Measurements from ENCODE around the gene RTL10.

Gene RTL10, protein sequence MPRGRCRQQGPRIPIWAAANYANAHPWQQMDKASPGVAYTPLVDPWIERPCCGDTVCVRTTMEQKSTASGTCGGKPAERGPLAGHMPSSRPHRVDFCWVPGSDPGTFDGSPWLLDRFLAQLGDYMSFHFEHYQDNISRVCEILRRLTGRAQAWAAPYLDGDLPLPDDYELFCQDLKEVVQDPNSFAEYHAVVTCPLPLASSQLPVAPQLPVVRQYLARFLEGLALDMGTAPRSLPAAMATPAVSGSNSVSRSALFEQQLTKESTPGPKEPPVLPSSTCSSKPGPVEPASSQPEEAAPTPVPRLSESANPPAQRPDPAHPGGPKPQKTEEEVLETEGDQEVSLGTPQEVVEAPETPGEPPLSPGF

GRCh38 chr22:19854778-19855503 is at the start of gene RTL10, which contains the start of gene GNB1L:
RTL10 (minus strand) TSS chr22:19854874; CDS start chr22:19852261, 2,613 bp downstream.
GNB1L (minus strand) TSS chr22:19854874; CDS start chr22:19821355, 33,519 bp downstream.
- peaks cover 48% of the 10 kb centered on the region for H3K4me1 Mint-ChIP-seq
- no peaks in the 10 kb centered on the region for H3K27me3 Mint-ChIP-seq

DNA sequence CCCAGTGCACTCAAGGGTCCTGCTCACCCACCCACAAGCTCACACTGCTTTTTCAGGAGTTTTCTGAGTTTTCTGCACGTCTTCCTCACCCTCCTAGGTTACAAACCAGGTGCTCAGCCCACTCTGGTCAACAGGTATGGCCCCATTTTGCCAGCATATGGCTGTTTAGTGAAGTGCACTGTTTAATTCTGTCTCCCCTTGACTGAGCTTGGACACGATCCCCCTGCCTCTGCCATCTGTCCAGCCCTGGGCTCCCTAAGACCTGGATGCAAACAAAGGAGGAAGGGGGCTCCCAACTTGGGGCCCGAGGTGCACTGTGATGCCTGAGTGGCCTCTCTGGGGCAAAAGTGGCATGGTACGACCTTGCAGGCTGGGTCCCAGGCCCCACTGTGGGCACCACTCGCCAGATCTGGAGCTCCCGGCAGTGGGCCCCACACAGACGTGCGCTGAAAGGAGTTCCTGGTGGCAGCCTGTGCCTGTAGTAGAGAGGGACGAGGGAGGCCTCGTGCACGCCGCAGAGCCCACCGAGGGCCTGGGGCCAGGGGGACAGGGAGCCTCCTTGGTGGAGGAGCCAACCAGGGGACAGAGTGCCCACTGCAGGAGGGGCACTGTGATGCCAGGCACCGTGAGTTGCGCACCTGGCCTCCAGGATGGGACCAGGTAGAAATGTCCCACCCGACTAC is 49.6 kb upstream of the RTL10 start:
- Mint-ChIP-seq H3K27me3 (no peaks in the 10 kb centered on the region), H3K4me1 (no peaks in the 10 kb centered on the region), H3K9me3 (no peaks in the 10 kb centered on the region), H3K27ac (no peak overlapping the region), H3K36me3 (ENCODE audit: low read depth) (no peaks in the 10 kb centered on the region), H3K4me3 (no peak overlapping the region)
- ATAC-seq (no peak), DNase-seq (no peak)

More at GRCh38 chr22:19854778-19855503, at the start of gene RTL10, which contains the start of gene GNB1L:
- ATAC-seq: peak; percentile 89
- peaks cover 28% of the 10 kb centered on the region for H3K36me3 Mint-ChIP-seq (ENCODE audit: low read depth)
- H3K9me3 Mint-ChIP-seq: no peaks in the 10 kb centered on the region
- H3K27ac Mint-ChIP-seq: peak within 1 kb of the TSS; percentile 91
- DNase-seq: peak; percentile 98
- peak within 1 kb of the TSS; percentile 98 for H3K4me3 Mint-ChIP-seq

DNA sequence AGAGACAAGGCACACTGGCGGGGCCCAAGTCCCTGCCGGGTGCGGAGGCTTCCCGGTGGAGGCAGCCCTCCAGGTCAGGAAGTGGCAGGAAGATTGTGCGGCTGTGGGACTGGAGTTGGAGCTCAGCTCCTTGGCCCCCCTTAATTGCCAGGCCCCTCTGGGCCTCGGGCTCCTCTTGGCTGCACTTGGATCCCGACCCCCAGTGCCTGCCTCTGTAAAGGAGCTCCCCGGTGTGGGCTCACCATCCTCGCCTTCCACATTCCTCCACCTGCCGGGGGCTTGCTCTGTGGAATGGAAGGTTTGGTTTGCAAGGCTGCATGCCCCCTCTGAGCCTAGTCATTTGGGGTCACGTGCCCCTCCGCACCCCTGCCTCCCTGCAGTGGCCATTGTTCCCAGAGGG is 48.8 kb upstream of the RTL10 start:
- no peak overlapping the region for H3K4me3 Mint-ChIP-seq
- H3K4me1 Mint-ChIP-seq: no peaks in the 10 kb centered on the region

DNA sequence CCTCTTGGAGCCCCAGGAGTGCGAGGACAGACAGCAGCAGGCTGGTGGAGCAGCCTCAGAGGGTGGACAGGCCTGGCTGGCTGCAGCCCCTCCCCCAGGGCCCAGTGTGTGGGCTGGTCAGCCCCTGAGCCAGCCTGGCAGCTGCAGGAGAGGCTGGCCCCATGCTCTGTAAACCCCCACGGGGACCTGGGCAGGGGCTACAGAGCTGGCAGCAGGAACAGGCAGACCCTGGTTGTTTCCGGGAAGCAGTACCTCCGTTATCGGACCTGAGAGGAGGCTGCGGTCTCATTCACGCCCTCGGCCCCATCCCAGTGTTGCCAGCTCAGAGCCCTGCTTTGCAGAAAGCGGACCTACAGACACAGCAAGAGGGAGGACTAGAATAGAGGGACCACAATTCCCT is 48.4 kb upstream of the RTL10 start:
- H3K4me1 Mint-ChIP-seq: no peaks in the 10 kb centered on the region
- H3K4me3 Mint-ChIP-seq: no peak overlapping the region
- DNase-seq (no peak), ATAC-seq (no peak)
- no peaks in the 10 kb centered on the region for H3K27me3 Mint-ChIP-seq
- H3K9me3 Mint-ChIP-seq: no peaks in the 10 kb centered on the region
- no peaks in the 10 kb centered on the region for H3K36me3 Mint-ChIP-seq (ENCODE audit: low read depth)
- no peak overlapping the region for H3K27ac Mint-ChIP-seq

More for the DNA sequence above, 48.8 kb upstream of the RTL10 start:
- no peaks in the 10 kb centered on the region for H3K36me3 Mint-ChIP-seq (ENCODE audit: low read depth)
- no peak overlapping the region for H3K27ac Mint-ChIP-seq
- no peaks in the 10 kb centered on the region for H3K27me3 Mint-ChIP-seq
- no peaks in the 10 kb centered on the region for H3K9me3 Mint-ChIP-seq
- DNase-seq (no peak), ATAC-seq (no peak)

GRCh38 chr22:19902245-19902715 is 47.6 kb upstream of the RTL10 start:
- no peaks in the 10 kb centered on the region for H3K9me3 Mint-ChIP-seq

GRCh38 chr22:19901577-19902244 is 47.0 kb upstream of the RTL10 start:
- peaks cover 8% of the 10 kb centered on the region for H3K4me1 Mint-ChIP-seq
- H3K27me3 Mint-ChIP-seq: no peaks in the 10 kb centered on the region
- H3K4me3 Mint-ChIP-seq: no peak overlapping the region
- no peak for ATAC-seq
- H3K36me3 Mint-ChIP-seq (ENCODE audit: low read depth): no peaks in the 10 kb centered on the region
- H3K27ac Mint-ChIP-seq: no peak overlapping the region
- DNase-seq: no peak
- H3K9me3 Mint-ChIP-seq: no peaks in the 10 kb centered on the region

More at GRCh38 chr22:19902245-19902715, 47.6 kb upstream of the RTL10 start:
- H3K4me1 Mint-ChIP-seq: peaks cover 2% of the 10 kb centered on the region
- no peaks in the 10 kb centered on the region for H3K36me3 Mint-ChIP-seq (ENCODE audit: low read depth)
- H3K4me3 Mint-ChIP-seq: no peak overlapping the region
- ATAC-seq: no peak
- no peak overlapping the region for H3K27ac Mint-ChIP-seq
- no peak for DNase-seq
- H3K27me3 Mint-ChIP-seq: no peaks in the 10 kb centered on the region

DNA sequence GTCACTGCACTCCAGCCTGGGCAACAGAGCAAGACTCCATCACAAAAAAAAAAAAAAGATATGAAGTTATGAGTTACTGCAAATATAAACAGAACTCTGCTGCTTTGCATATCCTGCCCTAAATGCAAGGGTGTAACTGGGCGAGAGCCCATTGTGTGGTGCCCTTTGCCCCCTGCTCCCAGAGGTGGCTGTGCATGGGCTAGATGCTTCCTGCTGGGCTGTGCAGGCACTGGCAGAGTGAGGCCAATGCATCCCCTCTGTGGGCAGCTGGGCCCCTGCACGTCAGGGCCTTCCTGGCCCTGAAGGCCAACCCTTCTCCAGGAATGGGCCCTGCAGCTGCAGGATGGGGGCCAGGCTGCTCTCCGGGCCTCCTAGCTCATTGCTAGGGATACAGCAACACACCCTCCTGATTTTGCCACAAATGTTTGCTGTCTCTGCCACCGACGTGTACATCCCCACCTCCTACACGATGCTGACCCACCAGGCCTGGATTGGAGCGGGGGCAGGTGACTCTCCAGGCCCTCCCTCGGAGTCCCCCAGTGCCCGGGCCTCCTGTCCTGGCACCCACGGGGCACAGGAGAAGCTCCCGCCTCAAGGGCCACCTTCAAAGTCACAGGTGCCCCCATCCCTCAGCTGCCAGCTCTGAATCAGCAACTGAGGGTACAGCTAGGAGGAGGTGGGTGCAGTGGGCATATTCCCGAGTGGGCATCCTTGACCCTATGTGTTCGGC is 46.2 kb upstream of the RTL10 start:
- no peak for ATAC-seq
- no peak overlapping the region for H3K4me3 Mint-ChIP-seq
- no peaks in the 10 kb centered on the region for H3K36me3 Mint-ChIP-seq (ENCODE audit: low read depth)
- DNase-seq: no peak
- H3K27ac Mint-ChIP-seq: no peak overlapping the region
- no peaks in the 10 kb centered on the region for H3K27me3 Mint-ChIP-seq
- H3K9me3 Mint-ChIP-seq: no peaks in the 10 kb centered on the region
- peaks cover 15% of the 10 kb centered on the region for H3K4me1 Mint-ChIP-seq

GRCh38 chr22:19898831-19899567 is 44.3 kb upstream of the RTL10 start:
- no peaks in the 10 kb centered on the region for H3K27me3 Mint-ChIP-seq
- no peaks in the 10 kb centered on the region for H3K9me3 Mint-ChIP-seq
- no peak for DNase-seq
- H3K36me3 Mint-ChIP-seq (ENCODE audit: low read depth): peaks cover 3% of the 10 kb centered on the region
- H3K27ac Mint-ChIP-seq: no peak overlapping the region
- ATAC-seq: no peak
- H3K4me1 Mint-ChIP-seq: peaks cover 26% of the 10 kb centered on the region
- no peak overlapping the region for H3K4me3 Mint-ChIP-seq

DNA sequence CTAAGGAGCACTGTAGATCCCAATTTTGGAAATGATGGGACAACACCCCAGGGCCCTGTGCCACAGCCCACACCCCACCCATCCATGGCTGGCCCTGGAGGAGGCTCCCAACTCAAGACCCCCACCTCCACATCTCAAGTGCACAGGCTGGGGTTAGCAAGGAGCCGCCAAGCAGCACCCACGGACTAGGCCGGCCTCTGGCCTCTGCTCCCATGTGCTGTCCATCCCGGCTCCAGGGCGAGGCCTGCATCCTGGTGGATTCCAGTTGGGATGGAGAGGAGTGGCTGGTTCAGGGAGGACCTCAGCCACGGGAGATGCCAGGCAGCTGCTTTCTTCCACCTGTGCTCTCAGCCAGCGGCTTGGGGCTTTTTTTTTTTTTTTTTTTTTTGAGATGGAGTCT is 43.5 kb upstream of the RTL10 start:
- Mint-ChIP-seq H3K27me3 (no peaks in the 10 kb centered on the region), H3K4me3 (no peak overlapping the region), H3K36me3 (ENCODE audit: low read depth) (peaks cover 4% of the 10 kb centered on the region), H3K27ac (no peak overlapping the region), H3K4me1 (peaks cover 32% of the 10 kb centered on the region), H3K9me3 (no peaks in the 10 kb centered on the region)
- no peak for DNase-seq
- ATAC-seq: no peak

DNA sequence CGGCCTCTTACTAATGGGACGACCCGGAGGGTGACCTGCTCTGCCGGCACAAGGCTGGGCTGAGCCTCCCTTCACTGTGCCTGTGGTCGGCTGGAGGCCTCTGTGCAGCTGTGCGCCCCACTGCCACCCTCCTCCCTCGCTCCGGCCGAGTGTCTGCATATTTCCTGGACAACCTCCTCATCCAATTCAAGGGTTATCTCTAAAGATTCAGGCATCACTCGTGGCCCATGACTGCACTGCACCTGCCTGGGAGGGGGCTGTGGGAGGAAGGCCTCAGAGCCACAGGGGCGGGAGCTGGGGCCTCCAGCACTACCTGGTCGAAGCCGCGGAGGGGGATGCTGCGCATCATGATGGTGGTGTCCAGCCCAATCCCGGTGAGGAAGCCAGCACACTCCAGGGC is 43.1 kb upstream of the RTL10 start:
- DNase-seq: no peak
- ATAC-seq: no peak
- Mint-ChIP-seq H3K4me1 (peaks cover 36% of the 10 kb centered on the region), H3K27ac (no peak overlapping the region), H3K4me3 (no peak overlapping the region), H3K27me3 (no peaks in the 10 kb centered on the region), H3K36me3 (ENCODE audit: low read depth) (peaks cover 4% of the 10 kb centered on the region), H3K9me3 (no peaks in the 10 kb centered on the region)

DNA sequence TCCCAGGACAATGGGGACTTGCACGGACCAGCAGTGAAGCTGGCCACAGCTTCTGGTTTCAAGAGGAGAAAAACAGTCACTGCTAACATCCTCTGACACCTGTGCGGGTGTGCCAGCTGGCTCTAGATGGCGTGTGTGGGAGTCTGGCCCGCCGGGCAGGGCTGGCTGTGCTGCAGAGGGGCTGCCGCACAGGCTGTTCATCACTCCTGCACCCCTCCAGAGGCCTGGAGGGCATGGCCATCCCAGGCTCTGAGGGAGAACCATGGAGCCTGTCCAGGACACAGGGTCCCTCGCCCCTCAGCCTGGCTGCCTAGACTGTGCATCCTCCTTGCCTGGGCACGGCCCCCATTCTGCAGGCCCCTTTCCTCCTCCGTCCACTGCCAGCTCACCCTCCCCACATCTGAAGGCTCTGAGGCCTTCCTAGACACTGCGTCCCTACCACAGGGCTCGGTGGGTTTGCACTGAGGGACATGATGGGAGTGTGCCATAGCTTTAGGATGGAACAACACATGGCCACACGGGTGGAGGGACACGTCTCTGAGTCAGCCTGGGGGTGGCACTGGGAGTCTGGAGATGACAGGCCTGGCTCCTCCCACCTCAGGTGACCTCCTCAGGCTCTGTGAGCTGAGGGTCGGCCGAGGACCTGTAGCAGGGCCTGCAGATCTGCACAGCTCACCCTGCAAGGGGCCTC is 42.1 kb upstream of the RTL10 start:
- H3K27ac Mint-ChIP-seq: no peak overlapping the region
- H3K9me3 Mint-ChIP-seq: no peaks in the 10 kb centered on the region
- H3K36me3 Mint-ChIP-seq (ENCODE audit: low read depth): peaks cover 4% of the 10 kb centered on the region
- H3K27me3 Mint-ChIP-seq: no peaks in the 10 kb centered on the region
- peak; percentile 25 for ATAC-seq
- peaks cover 46% of the 10 kb centered on the region for H3K4me1 Mint-ChIP-seq
- peak; percentile 34 for DNase-seq
- H3K4me3 Mint-ChIP-seq: no peak overlapping the region

DNA sequence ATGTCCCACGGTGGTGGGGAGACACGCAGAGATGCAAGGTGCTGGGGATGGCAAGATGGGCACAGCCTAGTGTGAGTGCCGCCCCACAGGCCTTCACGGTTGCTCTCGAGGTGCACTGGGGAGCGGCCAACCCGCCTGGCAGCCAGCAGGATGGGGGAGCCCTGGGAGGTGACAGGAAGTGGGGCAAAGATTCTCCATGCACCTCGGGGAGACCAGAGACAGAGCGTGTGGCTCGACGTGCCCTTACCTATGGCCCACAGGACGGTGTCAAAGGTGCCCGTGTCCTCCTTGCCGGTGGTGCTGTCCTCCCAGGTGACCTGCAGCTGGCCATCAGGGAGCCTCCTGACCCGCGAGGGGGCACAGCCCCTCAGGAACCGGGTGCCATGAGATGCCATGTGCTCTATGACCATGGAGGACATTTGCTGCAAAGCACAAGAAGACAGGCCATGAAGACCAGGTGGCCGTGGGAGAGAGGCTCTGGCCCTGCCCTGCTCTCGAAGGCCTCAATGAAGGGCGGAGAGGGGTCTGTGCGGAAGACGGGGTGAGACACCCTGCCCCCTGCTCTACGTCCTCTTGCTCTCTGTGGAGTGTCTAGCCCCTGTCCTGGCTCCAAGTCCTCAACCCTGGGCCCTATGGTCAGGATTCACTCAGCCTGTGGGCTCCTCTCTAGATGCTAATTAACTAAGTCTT is 40.6 kb upstream of the RTL10 start:
- peaks cover 60% of the 10 kb centered on the region for H3K4me1 Mint-ChIP-seq
- no peak overlapping the region for H3K4me3 Mint-ChIP-seq
- ATAC-seq (no peak), DNase-seq (no peak)
- H3K36me3 Mint-ChIP-seq (ENCODE audit: low read depth): peaks cover 4% of the 10 kb centered on the region
- H3K27me3 Mint-ChIP-seq: no peaks in the 10 kb centered on the region
- no peak overlapping the region for H3K27ac Mint-ChIP-seq
- no peaks in the 10 kb centered on the region for H3K9me3 Mint-ChIP-seq

Data from activated naive CD8-positive, alpha-beta T cell treated with anti-CD3 and anti-CD28 coated beads, Interleukin-2, amount 50 U/mL, for 24 hours (primary cell).